Activated T-helper 1 cell treated with Interleukin-2 at 50 U/mL for 16 hours (primary cell): ENCODE data around the gene SRGAP2C.
"Not testable (repeated sequence)": the region's sequence is repeated elsewhere in the genome, so short reads cannot be mapped to it uniquely, and the experiment has no call there.

Source experiments
- DNase-seq: peaks from one replicate; pipeline ENCODE4 v3.0.0-alpha.2; 2020; ENCODE audit warnings: low read depth

The SRGAP2C gene

DNA sequence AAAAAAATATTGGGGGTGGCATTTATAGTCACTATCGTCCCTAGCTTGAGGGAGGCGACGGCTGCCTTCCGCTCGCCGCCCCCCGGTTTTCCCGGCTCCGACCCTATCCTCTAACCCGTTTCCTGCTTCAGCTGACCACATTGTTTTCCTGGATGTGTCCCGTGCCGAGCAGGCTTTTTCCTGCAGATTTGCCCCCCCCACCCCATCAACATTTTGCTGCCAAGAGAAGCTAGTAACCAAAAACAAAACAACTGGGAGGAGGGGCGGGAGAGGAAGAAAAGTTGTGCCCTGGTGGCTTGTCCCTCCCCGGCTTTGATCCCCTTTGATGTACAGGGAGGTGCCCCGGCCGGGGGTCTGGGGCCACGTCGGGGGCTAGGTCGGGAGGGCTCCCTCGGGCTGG is 1.4 kb downstream of the SRGAP2C start:
- DNase-seq: not testable (repeated sequence)

DNA sequence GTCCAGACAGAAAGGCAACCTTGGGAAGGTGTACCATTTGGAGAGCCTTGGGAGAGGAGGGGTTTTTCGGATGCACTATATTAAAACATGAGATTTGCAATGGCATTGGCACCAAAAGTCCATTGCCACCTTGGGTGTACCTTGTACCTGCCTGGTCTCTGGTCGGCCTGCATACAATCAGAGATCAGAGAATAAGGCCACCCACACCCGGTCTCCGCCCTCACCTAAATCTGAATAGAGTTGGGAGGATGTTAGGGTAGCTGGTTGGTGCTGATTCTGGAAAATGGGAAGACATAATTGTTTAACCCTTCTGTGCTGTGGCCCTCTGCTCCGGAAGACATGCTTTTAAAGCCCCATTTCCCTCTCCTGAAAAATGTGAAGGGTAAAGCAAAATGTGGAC is 3.1 kb downstream of the SRGAP2C start:
- DNase-seq: not testable (repeated sequence)

GRCh38 chr1:121192512-121192911 is 7.7 kb downstream of the SRGAP2C start:
- not testable (repeated sequence) for DNase-seq

DNA sequence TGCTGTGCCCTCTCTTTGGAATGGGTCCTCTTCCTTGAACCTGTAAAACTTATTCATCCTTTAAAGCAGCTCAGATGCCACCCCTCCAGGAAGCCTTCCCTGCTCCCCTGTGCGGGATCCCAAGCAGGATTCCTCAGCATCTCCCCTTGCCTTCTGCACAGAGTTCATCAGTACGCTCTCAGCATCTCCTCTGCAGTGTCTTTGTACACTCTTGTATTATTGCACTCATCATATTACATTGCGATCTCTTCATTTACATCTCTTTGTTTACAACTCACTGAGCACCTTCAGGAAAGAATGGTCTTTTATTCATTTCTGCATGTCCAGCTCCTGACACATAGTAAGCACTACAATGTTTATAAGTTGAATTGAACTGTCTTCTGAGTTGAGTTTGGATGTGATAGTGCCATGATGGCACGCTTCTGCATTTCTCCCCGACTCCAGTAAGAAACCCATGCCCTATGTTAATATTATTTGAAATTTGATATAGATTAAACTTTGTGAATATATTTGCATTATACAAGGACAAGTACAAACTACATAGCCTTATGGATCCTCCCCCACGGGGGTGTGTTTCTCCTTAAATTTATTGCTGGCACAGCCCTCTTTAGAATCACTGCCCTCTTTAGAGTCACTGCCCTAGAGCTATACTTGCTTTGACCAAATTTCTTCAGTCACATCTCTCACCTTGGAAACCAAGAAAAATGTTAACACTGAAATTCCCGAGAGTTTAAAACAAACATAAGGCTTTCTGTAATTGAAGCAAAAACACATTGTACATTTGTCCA is 12.5 kb downstream of the SRGAP2C start:
- DNase-seq: not testable (repeated sequence)

- not testable (repeated sequence) for DNase-seq
These were observed 15.0 kb downstream of the SRGAP2C start for GRCh38 chr1:121199763-121200162.

DNA sequence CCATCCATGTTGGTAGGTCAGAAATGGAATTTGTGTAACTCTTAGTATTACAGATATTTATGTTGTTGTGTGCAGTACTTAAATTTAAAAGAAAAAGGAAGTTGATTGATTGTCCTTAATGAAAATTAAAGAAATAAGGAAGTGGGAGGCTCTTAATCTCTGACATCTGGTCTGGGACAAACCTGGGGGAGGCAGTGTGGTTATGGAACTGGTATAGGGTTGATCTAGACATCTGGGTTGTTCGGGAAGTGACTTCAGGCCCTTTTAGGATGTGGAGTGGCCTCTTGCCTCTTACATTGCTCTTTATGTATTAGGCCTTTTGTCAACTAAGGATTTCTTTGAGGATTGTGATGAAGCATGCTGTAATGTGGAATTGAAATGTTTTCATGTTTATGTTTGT is 15.5 kb downstream of the SRGAP2C start:
- not testable (repeated sequence) for DNase-seq

- DNase-seq: not testable (repeated sequence)
These were observed 16.5 kb downstream of the SRGAP2C start for GRCh38 chr1:121200985-121201981.

DNA sequence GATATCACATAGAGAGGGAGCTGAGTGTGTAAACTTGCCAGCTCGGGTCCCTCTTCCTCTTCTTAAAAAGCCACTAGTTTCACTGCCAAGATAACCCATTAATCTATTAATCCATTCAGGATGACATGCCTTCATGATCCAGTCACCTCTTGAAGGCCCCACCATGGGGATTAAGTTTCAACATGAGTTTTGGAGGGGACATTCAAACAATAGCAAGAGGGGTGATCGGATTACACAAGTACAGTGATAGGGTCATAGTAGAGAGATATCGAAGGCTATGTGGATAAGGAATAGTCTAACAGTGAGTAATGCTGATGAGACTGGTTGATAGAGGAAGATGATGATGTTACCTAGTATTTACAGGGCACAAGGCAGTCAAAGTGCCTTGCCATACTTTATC is 18.2 kb downstream of the SRGAP2C start:
- not testable (repeated sequence) for DNase-seq

- not testable (repeated sequence) for DNase-seq
These were observed 21.3 kb downstream of the SRGAP2C start for GRCh38 chr1:121205786-121206711.

DNA sequence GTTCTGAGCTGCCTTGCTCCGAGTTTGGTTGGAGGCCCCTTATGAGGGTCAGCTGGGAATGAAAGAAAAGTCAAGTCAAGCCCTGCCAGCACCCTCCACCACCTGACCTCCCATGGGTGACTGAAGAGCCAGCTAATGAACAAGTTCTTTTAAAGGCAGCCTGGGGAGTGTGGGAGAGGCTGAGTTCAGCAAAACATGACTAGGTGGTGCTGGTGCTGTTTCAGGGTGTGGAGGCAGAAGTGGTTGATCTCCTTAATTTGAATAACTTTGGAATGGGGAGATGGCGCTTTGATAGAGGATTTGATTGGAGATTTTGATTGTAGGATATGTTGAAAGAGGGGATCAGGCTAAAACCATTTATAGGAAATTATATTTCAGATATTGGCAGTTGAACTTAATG is 22.6 kb downstream of the SRGAP2C start:
- DNase-seq: not testable (repeated sequence)

- not testable (repeated sequence) for DNase-seq
These were observed 23.6 kb downstream of the SRGAP2C start for GRCh38 chr1:121208375-121208774.

DNA sequence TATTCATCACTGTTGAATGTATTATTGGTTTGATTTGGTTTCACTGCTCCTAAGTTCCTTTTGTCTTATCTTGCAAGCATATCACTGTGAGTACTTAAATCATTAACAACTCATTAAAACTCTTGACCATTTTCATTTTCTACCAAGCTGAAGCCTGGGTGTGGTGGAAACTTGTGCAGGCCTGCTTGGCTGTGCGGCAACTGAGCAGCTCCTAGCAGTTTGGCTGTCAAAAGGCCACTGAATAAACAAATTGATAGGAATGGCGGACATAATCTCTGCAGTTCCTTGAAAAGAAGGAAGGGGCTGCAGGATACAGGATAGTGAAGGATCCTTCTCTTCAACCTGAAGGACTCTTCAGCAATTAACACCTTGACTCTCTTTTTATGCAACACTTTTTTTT is 26.0 kb downstream of the SRGAP2C start:
- not testable (repeated sequence) for DNase-seq

GRCh38 chr1:121213491-121213890 is 28.7 kb downstream of the SRGAP2C start:
- not testable (repeated sequence) for DNase-seq

DNA sequence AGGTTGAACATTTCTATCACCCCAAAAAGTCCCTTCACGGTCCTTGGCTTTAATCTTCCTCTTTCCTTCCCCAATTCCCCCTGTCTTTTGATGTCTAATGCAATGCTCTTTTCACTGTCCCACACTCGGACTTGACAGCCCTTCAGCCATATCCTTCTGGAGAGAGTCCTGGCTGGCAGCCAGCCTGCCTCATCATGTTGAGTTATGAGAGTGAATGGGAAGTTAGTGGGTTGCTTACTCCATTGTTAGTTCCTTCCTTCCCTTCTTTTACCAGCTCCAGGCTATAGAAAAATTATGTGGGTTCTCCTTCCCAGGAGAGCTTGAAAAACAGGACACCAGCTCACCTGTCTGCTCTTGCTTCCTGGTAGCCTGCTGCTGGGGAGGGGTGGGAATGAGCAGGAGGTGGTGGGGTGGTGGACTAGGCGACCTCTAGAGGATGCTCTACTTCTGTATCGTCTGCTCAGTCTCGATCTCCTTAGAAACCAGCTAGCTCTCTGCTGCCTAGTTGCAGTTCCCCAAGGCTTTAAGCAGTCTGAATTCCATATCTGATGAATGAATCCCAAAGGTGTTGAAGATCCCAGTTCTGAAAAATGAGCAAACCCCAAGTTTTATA is 29.9 kb downstream of the SRGAP2C start:
- DNase-seq: not testable (repeated sequence)

GRCh38 chr1:121215699-121216417 is 31.1 kb downstream of the SRGAP2C start:
- DNase-seq: not testable (repeated sequence)

DNA sequence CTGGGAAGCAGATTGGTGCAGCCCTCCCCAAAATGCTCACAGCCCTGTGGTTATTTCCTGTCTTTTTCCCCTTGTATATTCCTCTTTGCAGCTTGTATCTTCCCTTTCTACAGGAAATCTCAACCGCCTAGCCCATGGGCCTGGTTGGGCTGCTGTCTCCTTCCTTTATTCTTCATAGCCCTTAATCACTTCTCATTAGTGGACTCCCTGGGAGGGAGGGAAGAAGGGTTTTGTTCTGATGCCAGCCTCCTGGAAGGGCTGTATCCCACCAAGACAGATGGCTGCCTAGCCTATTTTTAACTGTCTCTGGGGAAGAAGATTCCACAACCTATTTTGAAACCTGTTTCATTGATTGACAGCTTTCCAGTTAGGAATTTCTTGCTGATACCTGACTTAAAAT is 31.9 kb downstream of the SRGAP2C start:
- not testable (repeated sequence) for DNase-seq

- not testable (repeated sequence) for DNase-seq
These were observed 37.0 kb downstream of the SRGAP2C start for GRCh38 chr1:121221770-121222169.

DNA sequence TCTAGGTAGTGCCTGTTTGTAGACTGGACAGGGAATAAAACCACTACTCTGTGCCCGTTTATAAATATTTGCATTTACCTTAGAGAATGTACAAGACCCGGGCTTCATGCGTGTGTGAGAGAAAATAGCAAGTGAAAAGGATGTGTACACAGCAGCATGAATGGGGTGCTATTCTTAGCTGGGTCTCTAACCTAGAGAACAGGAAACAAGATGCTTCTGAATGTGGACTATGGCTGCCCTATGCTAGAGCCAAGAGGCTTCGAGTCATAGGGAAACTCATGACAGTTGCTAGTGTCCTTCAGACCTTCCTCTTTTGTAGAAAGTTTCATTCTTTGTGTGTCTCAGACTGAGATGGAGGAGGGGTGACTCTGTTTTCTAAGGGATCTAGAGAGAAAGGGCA is 39.9 kb downstream of the SRGAP2C start:
- not testable (repeated sequence) for DNase-seq

DNA sequence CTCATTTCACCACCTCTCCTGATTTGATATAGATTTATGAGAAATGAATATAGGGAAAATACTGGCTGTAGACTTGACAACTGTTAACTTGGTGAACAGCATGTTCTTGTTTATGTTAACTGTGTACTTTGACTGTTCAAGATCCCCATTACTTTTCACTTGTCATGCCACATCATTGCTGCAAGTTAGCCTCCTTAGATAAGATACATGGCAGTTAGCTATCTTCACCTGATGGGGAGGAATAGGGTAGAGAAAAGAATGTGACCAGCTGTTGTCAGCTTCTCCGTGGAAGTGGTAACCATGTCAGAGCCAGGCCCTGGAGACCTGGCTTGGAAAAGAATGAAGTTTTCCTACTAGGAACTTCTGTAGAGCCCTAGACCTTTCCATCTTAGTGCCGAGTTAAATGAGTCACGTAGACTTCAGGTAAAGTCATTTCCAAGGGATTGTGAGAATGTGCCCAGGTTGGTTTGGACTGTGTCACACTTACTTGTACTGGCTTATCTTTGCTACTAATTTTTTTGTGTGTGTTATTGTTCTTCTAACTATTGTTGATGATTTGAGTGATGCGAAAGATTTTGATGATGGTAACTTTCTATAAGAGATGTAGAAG is 41.6 kb downstream of the SRGAP2C start:
- not testable (repeated sequence) for DNase-seq

DNA sequence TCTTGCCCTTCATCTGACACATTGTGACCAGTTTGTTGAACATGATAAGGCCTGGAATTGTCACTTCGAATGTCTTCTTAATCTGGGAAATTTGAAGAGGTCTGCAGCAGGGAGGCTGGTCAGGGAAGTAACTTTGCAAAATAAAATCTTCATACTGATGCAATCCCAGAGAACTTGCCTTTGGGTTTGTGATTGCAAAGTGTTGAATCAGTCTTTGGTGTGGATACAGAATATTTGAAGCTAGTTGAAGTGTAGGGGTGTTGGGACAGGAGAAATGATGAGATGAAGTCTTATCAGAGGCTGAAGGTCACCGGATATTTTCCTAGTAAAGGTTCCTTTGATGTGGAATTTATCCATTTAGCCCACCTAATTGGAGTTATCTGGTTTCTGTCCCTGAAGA is 42.1 kb downstream of the SRGAP2C start:
- not testable (repeated sequence) for DNase-seq
